DOHH2 (cell line): ENCODE data around the gene LRRC4C.

Experiments used
- EZH2phosphoT487 ChIP-seq: fragments of 200-600 bp; sonication (generic); IDR thresholded peaks from 2 replicates; pipeline ENCODE4 v1.6.1; 2017; ENCODE audit warnings: borderline replicate concordance, mild to moderate bottlenecking, antibody characterized with exemption, low read length, moderate library complexity, mixed read lengths
- TF ChIP-seq, protein P1 (sequence below): fragments of 200-600 bp; sonication (generic); IDR thresholded peaks from one replicate; pipeline ENCODE4 v1.5.1; 2014; ENCODE audit warnings: antibody characterized with exemption, mild to moderate bottlenecking, low read depth, low read length; ENCODE audit not compliant: poor library complexity, severe bottlenecking

DNA sequence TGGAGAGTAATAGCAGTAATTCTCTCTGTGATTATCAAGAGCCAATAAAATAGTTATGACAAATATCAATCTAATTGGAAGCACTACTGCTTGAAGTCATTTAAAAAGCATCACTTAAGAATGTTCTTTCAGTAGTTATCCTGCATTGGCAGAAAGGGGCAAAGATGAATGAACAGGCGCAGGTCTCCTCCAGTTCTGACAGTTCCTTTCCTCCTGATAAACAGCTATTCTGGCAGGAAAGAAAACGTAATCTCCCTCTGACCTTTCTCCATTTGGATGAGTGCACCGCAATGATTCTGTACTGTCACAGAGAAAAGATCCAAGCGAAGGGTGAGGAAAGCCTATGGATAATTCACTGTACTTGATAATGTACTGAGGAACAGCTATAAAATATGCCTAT, 521.5 kb downstream of the LRRC4C start:
- TF ChIP-seq, protein P1, sequence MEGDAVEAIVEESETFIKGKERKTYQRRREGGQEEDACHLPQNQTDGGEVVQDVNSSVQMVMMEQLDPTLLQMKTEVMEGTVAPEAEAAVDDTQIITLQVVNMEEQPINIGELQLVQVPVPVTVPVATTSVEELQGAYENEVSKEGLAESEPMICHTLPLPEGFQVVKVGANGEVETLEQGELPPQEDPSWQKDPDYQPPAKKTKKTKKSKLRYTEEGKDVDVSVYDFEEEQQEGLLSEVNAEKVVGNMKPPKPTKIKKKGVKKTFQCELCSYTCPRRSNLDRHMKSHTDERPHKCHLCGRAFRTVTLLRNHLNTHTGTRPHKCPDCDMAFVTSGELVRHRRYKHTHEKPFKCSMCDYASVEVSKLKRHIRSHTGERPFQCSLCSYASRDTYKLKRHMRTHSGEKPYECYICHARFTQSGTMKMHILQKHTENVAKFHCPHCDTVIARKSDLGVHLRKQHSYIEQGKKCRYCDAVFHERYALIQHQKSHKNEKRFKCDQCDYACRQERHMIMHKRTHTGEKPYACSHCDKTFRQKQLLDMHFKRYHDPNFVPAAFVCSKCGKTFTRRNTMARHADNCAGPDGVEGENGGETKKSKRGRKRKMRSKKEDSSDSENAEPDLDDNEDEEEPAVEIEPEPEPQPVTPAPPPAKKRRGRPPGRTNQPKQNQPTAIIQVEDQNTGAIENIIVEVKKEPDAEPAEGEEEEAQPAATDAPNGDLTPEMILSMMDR, result no peak
- no peak for TF ChIP-seq EZH2phosphoT487
